ENCODE results near the gene AOPEP. TPM values are rescaled to one million over a fixed set of nuclear protein-coding genes. Genes with fewer than 3 reads are reported as not detected.

AOPEP gene
- total RNA-seq, 1 donor from 2014 or later = 16.6 TPM

GRCh38 chr9:95078511-95078910, 352.0 kb downstream of the AOPEP start:
- H3K4me3 ChIP-seq = no peak overlapping the region
- no peak overlapping the region for H3K4me2 ChIP-seq
- H3K9ac ChIP-seq = no peak overlapping the region
- no peaks in the 10 kb centered on the region for H3K9me3 Mint-ChIP-seq
- DNase-seq (ENCODE audit: low spot score) = no peak
- no peaks in the 10 kb centered on the region for H3K79me2 ChIP-seq (ENCODE audit: low read depth)
- H3K36me3 Mint-ChIP-seq = peaks cover 31% of the 10 kb centered on the region
- peaks cover 18% of the 10 kb centered on the region for H3F3A ChIP-seq (ENCODE audit: low read depth)
- no peaks in the 10 kb centered on the region for H3K36me3 ChIP-seq
- H4K20me1 ChIP-seq (ENCODE audit: low read depth) = peaks cover 13% of the 10 kb centered on the region
- H3K27ac Mint-ChIP-seq = peak overlapping the region; percentile 96
- no peak overlapping the region for H3K4me3 Mint-ChIP-seq
- no peaks in the 10 kb centered on the region for H3K27me3 ChIP-seq
- peaks cover 48% of the 10 kb centered on the region for H3K4me1 ChIP-seq
- no peak overlapping the region for H2AFZ ChIP-seq (replicated peaks)
- H3K4me1 Mint-ChIP-seq = peaks cover 67% of the 10 kb centered on the region
- no peaks in the 10 kb centered on the region for H3K9me3 ChIP-seq (ENCODE audit: low read depth)
- TF ChIP-seq CTCF (IDR thresholded peaks at IDR 0.05) = no peak
- no peak for TF ChIP-seq EZH2 (IDR thresholded peaks at IDR 0.05)
- TF ChIP-seq EZH2phosphoT487 (IDR thresholded peaks at IDR 0.05) = no peak
- no peak overlapping the region for H3K27ac ChIP-seq
- H3K27me3 Mint-ChIP-seq (ENCODE audit: insufficient read depth, low read depth) = peaks cover 5% of the 10 kb centered on the region

GRCh38 chr9:95078939-95079338, 352.4 kb downstream of the AOPEP start:
- Histone ChIP-seq H4K20me1 (ENCODE audit: low read depth) (peaks cover 13% of the 10 kb centered on the region), H3K4me2 (peak overlapping the region; percentile 24), H3K27me3 (no peaks in the 10 kb centered on the region), H3K9me3 (ENCODE audit: low read depth) (no peaks in the 10 kb centered on the region), H3K4me3 (no peak overlapping the region), H3F3A (ENCODE audit: low read depth) (peaks cover 18% of the 10 kb centered on the region), H2AFZ (replicated peaks) (no peak overlapping the region), H3K27ac (no peak overlapping the region), H3K4me1 (peaks cover 48% of the 10 kb centered on the region), H3K9ac (no peak overlapping the region), H3K79me2 (ENCODE audit: low read depth) (no peaks in the 10 kb centered on the region), H3K36me3 (no peaks in the 10 kb centered on the region)
- Mint-ChIP-seq H3K4me3 (no peak overlapping the region), H3K9me3 (no peaks in the 10 kb centered on the region), H3K27ac (peak overlapping the region; percentile 21), H3K27me3 (ENCODE audit: insufficient read depth, low read depth) (peaks cover 5% of the 10 kb centered on the region), H3K36me3 (peaks cover 34% of the 10 kb centered on the region), H3K4me1 (peaks cover 70% of the 10 kb centered on the region)
- TF ChIP-seq EZH2 (IDR thresholded peaks at IDR 0.05) = no peak
- no peak for TF ChIP-seq EZH2phosphoT487 (IDR thresholded peaks at IDR 0.05)
- TF ChIP-seq CTCF (IDR thresholded peaks at IDR 0.05) = peak; percentile 15
- DNase-seq (ENCODE audit: low spot score) = peak; percentile 71

GRCh38 chr9:95079461-95079860, 353.0 kb downstream of the AOPEP start:
- H4K20me1 ChIP-seq (ENCODE audit: low read depth) = peaks cover 13% of the 10 kb centered on the region
- no peaks in the 10 kb centered on the region for H3K79me2 ChIP-seq (ENCODE audit: low read depth)
- H3K36me3 ChIP-seq = no peaks in the 10 kb centered on the region

More at GRCh38 chr9:95079461-95079860, 353.0 kb downstream of the AOPEP start:
- Mint-ChIP-seq H3K4me3 (no peak overlapping the region), H3K9me3 (no peaks in the 10 kb centered on the region), H3K36me3 (peaks cover 39% of the 10 kb centered on the region), H3K27ac (peak overlapping the region; percentile 12), H3K4me1 (peaks cover 75% of the 10 kb centered on the region), H3K27me3 (ENCODE audit: insufficient read depth, low read depth) (peaks cover 5% of the 10 kb centered on the region)
- no peak overlapping the region for H2AFZ ChIP-seq (replicated peaks)
- no peaks in the 10 kb centered on the region for H3K9me3 ChIP-seq (ENCODE audit: low read depth)
- TF ChIP-seq EZH2phosphoT487 (IDR thresholded peaks at IDR 0.05) (no peak), CTCF (IDR thresholded peaks at IDR 0.05) (no peak), EZH2 (IDR thresholded peaks at IDR 0.05) (no peak)
- no peak overlapping the region for H3K4me3 ChIP-seq
- no peaks in the 10 kb centered on the region for H3K27me3 ChIP-seq
- peaks cover 18% of the 10 kb centered on the region for H3F3A ChIP-seq (ENCODE audit: low read depth)
- peak overlapping the region; percentile 1 for H3K27ac ChIP-seq
- peaks cover 48% of the 10 kb centered on the region for H3K4me1 ChIP-seq
- DNase-seq (ENCODE audit: low spot score) = no peak
- peak overlapping the region; percentile 35 for H3K4me2 ChIP-seq
- no peak overlapping the region for H3K9ac ChIP-seq
